ENCODE data around the gene MAP2K4.

GRCh38 chr17:12098568-12098967 is 77.9 kb downstream of the MAP2K4 start:
- TF ChIP-seq, protein P1, sequence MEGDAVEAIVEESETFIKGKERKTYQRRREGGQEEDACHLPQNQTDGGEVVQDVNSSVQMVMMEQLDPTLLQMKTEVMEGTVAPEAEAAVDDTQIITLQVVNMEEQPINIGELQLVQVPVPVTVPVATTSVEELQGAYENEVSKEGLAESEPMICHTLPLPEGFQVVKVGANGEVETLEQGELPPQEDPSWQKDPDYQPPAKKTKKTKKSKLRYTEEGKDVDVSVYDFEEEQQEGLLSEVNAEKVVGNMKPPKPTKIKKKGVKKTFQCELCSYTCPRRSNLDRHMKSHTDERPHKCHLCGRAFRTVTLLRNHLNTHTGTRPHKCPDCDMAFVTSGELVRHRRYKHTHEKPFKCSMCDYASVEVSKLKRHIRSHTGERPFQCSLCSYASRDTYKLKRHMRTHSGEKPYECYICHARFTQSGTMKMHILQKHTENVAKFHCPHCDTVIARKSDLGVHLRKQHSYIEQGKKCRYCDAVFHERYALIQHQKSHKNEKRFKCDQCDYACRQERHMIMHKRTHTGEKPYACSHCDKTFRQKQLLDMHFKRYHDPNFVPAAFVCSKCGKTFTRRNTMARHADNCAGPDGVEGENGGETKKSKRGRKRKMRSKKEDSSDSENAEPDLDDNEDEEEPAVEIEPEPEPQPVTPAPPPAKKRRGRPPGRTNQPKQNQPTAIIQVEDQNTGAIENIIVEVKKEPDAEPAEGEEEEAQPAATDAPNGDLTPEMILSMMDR (conservative IDR thresholded peaks at IDR 0.05; ENCODE audit: low read depth, low read length) = no peak
- TF ChIP-seq POLR2A (IDR thresholded peaks at IDR 0.05; ENCODE audit: low read depth, low read length) = no peak
- TF ChIP-seq, protein P2, sequence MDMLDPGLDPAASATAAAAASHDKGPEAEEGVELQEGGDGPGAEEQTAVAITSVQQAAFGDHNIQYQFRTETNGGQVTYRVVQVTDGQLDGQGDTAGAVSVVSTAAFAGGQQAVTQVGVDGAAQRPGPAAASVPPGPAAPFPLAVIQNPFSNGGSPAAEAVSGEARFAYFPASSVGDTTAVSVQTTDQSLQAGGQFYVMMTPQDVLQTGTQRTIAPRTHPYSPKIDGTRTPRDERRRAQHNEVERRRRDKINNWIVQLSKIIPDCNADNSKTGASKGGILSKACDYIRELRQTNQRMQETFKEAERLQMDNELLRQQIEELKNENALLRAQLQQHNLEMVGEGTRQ (IDR thresholded peaks at IDR 0.05; ENCODE audit: low read depth, low read length) = no peak
- TF ChIP-seq ELK1 (IDR thresholded peaks at IDR 0.05; ENCODE audit: borderline replicate concordance, low read depth, low read length) = no peak
- no peak for TF ChIP-seq CHD1 (IDR thresholded peaks at IDR 0.05; ENCODE audit: low read depth, low read length)
- no peak for TF ChIP-seq SMC3 (IDR thresholded peaks at IDR 0.05; ENCODE audit: low read depth, low read length)
- no peak for TF ChIP-seq FOS (IDR thresholded peaks at IDR 0.05; ENCODE audit: low read depth, low read length)
- no peak for TF ChIP-seq RAD21 (IDR thresholded peaks at IDR 0.05; ENCODE audit: low read length)
- no peak for TF ChIP-seq NFE2L2 (IDR thresholded peaks at IDR 0.05; ENCODE audit: low read depth, low read length)
- TF ChIP-seq CEBPB (IDR thresholded peaks at IDR 0.05; ENCODE audit: low read depth, low read length) = no peak
- TF ChIP-seq RFX5 (IDR thresholded peaks at IDR 0.05; ENCODE audit: low read depth, low read length) = no peak
- no peak for TF ChIP-seq MAZ (IDR thresholded peaks at IDR 0.05; ENCODE audit: borderline replicate concordance, low read depth, low read length)

Measured in IMR-90 (cell line).